ENCODE results near the gene KDM2B.

Gene KDM2B

DNA sequence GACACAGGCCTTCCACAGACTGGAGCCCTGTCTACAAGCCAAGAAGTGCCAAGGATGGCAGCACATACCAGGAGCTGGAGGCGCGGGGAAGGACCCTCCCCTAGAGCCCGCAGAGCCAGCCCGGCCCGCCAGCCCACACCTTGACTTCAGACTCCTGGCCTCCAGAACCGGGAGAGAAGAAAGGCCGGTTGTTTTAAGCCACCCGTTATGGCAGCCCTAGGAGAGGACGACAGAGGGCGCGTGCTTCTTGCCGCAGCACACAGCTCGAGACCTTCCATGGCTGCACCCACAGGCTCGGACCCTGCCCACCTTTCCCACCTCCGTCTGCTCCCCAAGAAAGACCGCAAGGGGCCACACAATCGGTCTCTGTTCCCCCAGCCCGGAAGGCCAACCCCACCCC, 127.2 kb downstream of the KDM2B start:
- DNase-seq = no peak

DNA sequence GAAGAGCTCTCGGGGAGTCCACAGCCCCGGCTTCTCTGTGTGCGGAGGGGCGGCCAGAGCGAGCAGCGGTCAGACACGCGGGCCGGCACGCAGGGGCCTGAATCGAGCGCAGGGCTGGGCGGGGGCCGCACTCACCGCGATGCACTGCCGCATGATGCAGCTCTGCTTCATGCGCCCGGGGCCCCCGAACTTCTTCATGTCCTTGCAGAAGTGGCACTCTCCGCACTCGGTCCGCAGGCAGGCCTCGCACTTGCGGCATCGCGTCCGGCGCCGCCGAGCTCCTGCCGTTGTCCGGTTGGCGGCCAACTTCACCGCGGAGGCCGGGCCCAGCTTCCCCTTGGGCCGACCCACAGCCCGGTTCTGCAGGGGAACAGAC, 127.8 kb downstream of the KDM2B start:
- DNase-seq = no peak

GRCh38 chr12:121452340-121452984, 128.4 kb downstream of the KDM2B start:
- no peak for DNase-seq

- DNase-seq = peak; percentile 24
These were observed 128.9 kb downstream of the KDM2B start for GRCh38 chr12:121451961-121452339.

GRCh38 chr12:121448771-121449315, 132.0 kb downstream of the KDM2B start:
- DNase-seq = no peak

GRCh38 chr12:121446750-121447149, 134.1 kb downstream of the KDM2B start:
- no peak for DNase-seq

GRCh38 chr12:121444842-121445202, 136.0 kb downstream of the KDM2B start:
- DNase-seq = no peak

DNA sequence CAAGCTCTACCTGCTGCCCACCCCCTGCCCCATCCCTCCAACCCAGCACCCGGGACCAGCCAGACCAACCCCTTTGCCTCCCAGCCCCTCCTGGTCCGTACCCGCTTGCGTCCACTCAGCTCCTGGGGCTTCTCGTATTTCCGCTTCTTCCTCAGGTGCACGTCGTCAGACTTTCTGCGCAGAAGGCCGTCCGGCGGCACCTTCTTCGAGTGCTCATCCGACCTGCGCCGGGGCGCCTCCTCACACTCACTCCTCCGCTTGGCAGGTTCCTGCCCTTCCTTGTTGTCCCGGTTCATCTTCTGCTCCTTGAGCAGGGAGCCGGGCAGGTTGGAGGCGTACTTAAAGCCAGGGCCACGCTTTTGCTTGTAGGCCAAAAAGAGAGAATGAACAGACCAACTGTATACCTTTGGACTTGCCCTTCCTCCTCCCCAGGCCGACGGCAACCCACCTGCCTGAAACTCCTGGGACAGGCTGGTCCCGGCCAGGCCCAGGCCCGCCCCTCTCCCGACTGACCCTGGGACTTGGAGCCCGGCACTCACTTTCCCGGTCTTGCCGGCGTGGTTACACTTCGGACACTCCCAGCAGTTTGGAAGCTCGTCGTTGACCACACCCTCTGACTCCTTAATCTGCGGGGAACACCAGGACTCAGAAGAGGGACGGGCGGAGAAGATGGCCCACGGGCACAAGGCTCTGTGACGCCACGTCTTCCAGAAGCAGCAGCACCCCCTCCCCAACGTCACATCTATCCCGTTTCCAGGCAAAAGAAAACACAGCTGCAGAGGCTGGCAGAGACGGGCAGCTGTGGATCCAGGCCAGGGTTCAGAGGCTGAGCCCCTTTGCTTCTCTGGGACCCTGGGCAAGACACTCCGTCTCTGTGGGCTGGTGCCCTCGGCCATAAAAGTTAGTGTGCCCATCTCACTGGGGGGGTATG, 136.6 kb downstream of the KDM2B start:
- DNase-seq = no peak

DNA sequence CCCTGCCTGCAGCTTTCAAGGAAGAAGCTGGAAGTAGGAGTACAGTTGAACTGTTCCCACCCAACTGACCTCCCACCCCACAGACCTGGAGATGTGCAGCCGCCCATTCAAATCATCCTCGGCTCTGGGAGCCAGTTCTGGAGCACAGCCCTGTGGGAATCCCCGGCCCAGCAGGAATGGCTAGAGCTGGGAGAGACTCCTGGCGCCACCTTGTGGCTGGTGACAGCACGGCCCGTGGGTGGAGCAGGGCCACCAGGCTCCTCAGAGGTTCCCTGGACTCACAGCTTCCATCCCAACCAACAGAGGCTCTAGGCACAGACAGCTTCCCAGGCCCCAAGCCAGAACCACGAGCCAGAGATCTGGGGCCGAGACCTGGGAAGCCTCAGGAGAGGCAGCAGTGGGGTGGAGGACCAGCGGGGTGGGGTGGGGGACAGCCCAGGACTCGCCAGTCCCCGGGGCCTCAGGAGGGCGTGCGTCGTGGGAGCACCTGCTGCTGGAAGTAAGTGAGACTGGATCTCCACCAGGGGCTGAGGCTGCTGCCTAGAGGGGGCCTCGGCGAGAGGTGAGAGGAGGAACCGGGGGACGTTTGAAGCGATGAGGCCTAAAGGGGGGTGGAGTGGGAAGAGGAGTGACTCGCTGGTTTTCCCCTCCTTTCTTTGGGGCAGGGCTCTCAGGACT, 137.5 kb downstream of the KDM2B start:
- DNase-seq = peak; percentile 67

GRCh38 chr12:121442028-121442948, 138.5 kb downstream of the KDM2B start:
- no peak for DNase-seq

DNA sequence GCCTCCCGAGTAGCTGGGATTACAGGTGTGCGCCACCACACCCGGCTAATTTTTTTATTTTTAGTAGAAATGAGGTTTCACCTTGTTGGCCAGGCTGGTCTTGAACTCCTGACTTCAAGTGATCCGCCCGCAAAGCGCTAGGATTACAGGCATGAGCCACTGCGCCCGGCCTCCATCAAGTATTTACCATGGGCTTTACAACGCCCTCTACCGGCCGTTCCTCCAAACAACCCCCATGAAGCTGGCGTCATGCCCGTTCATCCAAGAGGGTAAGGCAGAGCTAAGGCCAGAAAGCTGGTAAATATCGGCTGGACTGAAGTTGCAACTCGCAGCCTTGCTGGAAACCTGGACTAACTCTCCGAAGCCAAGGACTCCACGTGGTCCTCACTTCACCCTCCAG, 139.3 kb downstream of the KDM2B start:
- no peak for DNase-seq

GRCh38 chr12:121440768-121441167, 140.1 kb downstream of the KDM2B start:
- no peak for DNase-seq

GRCh38 chr12:121439715-121440114, 141.1 kb downstream of the KDM2B start:
- no peak for DNase-seq

DNA sequence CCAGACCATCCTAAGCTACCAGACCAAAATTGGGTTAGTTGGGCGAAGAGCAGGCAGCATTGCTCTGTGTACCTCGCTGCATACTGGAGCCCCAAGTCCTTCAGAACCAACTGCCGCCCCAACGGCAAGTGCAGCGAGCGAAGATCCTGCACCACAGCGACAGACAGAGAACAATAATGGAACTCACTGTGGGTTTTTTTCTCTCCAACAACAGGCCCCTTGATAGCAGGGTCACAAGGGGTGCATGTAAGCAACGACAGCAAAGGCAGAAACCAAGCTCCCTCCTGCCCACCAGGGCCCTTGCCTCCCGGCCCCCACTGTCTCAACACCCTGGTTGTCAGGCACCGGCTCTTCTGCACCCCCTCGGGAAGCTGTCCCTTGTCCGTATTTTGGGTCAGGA, 141.9 kb downstream of the KDM2B start:
- DNase-seq = no peak

DNA sequence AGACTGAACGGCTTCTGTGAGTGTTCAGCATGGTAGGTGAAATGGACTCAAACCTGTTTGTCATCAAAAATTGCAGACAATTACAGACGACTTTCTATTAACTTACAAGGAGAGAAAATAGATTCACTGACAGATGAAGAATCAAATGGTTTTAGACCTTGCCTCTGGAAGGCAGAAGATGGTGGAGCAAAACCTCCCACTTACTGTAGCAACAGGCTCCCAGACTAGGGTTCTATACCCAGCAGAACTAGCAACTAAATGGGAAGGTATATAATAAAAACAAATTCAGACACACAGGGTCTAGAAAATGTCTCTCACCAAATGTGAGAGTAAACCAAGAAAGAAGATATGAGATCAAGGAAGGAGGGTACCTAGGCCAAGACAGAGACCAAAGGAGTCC, 144.1 kb downstream of the KDM2B start:
- no peak for DNase-seq

GRCh38 chr12:121432740-121433480, 147.9 kb downstream of the KDM2B start:
- DNase-seq = no peak

- no peak for DNase-seq
These were observed 149.9 kb downstream of the KDM2B start for GRCh38 chr12:121430833-121431415.

- DNase-seq = no peak
These were observed 151.9 kb downstream of the KDM2B start for GRCh38 chr12:121428883-121429282.

- DNase-seq = no peak
These were observed 153.2 kb downstream of the KDM2B start for GRCh38 chr12:121427556-121428050.

DNA sequence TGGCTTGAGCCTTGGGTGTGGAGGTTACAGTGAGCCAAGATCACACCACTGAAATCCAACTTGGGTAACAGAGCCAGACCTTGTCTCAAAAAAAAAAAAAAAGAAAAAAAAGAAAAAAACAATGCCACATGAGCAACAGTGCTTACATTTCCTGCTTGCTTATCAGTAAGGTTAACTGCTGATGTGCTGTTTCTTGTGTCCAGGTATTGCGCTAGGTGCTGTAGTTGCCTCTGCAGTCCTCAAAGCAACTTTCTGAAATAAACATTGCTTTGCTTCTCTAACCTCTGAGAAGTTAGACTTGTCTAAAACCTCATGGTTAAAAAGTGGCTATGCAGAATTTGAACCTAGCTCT, 156.2 kb downstream of the KDM2B start:
- DNase-seq = no peak

Data from fibroblast of skin of right biceps (primary cell).